ENCODE results near the gene GRK7. TPM values are rescaled to one million over a fixed set of nuclear protein-coding genes. Genes with fewer than 3 reads are reported as not detected.

Gene GRK7
- total RNA-seq, 1 donor: not detected

GRCh38 chr3:141764986-141765385, 1.8 kb downstream of the GRK7 start:
- peak; percentile 50 for DNase-seq (ENCODE audit: low read depth)
- H3K4me3 ChIP-seq (ENCODE audit: low read depth, low read length): no peak overlapping the region
- TF ChIP-seq CTCF (IDR thresholded peaks at IDR 0.05; ENCODE audit: insufficient read depth, low read depth, low read length): no peak

GRCh38 chr3:141767066-141767465, 3.9 kb downstream of the GRK7 start:
- no peak for TF ChIP-seq CTCF (IDR thresholded peaks at IDR 0.05; ENCODE audit: insufficient read depth, low read depth, low read length)
- no peak overlapping the region for H3K4me3 ChIP-seq (ENCODE audit: low read depth, low read length)
- DNase-seq (ENCODE audit: low read depth): no peak

- no peak overlapping the region for H3K4me3 ChIP-seq (ENCODE audit: low read depth, low read length)
- no peak for TF ChIP-seq CTCF (IDR thresholded peaks at IDR 0.05; ENCODE audit: insufficient read depth, low read depth, low read length)
- DNase-seq (ENCODE audit: low read depth): peak; percentile 3
Measured at GRCh38 chr3:141769221-141769894, 6.2 kb downstream of the GRK7 start.

- DNase-seq (ENCODE audit: low read depth): no peak
- TF ChIP-seq CTCF (IDR thresholded peaks at IDR 0.05; ENCODE audit: insufficient read depth, low read depth, low read length): no peak
- no peak overlapping the region for H3K4me3 ChIP-seq (ENCODE audit: low read depth, low read length)
Measured at GRCh38 chr3:141773676-141774075, 10.5 kb downstream of the GRK7 start.

- no peak for DNase-seq (ENCODE audit: low read depth)
- TF ChIP-seq CTCF (IDR thresholded peaks at IDR 0.05; ENCODE audit: insufficient read depth, low read depth, low read length): no peak
- H3K4me3 ChIP-seq (ENCODE audit: low read depth, low read length): no peak overlapping the region
Measured at GRCh38 chr3:141776376-141776775, 13.2 kb downstream of the GRK7 start.

- no peak for DNase-seq (ENCODE audit: low read depth)
- TF ChIP-seq CTCF (IDR thresholded peaks at IDR 0.05; ENCODE audit: insufficient read depth, low read depth, low read length): no peak
- no peak overlapping the region for H3K4me3 ChIP-seq (ENCODE audit: low read depth, low read length)
Measured at GRCh38 chr3:141776885-141777284, 13.7 kb downstream of the GRK7 start.
